Smooth muscle cell of the coronary artery (primary cell): ENCODE measurements around the gene RABGAP1. TPM values are rescaled to one million over a fixed set of nuclear protein-coding genes. Genes with fewer than 3 reads are reported as not detected.

Source experiments
- total RNA-seq: library from RNA; depleted of rRNA; stranded (reverse); fragments of >200 nt; gene quantifications from 2 replicates; pipeline ENCODE4 v1.2.3, GENCODE V29; 2014; ENCODE audit warnings: low replicate concordance

RABGAP1 gene
- total RNA-seq, result 30.7 and 37.9 TPM in 2 replicates

DNA sequence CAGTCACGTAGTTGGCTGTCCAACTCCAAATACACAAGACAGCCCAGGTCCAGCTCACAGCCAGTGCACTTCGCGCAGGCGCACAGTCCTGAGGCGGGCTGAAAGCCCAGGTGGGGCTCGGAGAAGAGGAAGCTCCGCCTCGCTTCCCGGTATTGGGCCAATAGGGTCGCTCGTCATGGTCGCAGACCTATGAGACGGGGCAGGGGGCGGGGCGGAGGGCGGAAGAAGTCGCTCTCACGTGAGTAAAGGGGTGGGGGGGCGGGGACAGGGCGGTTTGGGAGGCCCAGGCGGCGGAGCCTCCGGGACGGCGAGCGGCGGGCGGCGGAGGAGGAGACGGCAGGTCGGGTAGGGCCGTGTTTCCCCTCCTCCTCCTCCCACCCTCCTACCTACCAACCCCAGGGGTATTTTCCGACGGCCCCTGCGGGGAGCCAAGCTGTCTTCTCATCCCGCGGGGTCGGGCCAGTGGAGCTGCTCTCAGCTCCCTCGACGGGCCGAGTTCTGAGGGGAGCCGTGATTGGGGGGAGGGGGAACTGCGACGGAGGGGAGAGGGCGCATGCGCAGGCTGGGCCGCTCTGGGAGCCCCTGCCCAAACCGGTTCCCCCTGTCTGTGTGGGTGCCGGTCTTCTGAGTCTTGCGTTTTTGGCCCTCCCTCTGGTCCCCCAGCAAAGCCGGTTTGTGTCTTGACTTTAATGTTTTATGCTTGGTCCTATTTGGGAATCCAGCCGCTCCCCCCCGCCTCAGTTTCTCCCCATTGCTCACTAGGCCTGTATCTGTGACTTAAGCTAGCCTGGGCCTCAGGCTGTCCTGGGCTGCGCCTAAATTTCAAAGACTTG, at the start of gene RABGAP1:
TSS of gene RABGAP1 (plus strand) at position 272 of the 833 bp plus-strand sequence. CDS start 16,040 bp downstream, outside the sequence.

DNA sequence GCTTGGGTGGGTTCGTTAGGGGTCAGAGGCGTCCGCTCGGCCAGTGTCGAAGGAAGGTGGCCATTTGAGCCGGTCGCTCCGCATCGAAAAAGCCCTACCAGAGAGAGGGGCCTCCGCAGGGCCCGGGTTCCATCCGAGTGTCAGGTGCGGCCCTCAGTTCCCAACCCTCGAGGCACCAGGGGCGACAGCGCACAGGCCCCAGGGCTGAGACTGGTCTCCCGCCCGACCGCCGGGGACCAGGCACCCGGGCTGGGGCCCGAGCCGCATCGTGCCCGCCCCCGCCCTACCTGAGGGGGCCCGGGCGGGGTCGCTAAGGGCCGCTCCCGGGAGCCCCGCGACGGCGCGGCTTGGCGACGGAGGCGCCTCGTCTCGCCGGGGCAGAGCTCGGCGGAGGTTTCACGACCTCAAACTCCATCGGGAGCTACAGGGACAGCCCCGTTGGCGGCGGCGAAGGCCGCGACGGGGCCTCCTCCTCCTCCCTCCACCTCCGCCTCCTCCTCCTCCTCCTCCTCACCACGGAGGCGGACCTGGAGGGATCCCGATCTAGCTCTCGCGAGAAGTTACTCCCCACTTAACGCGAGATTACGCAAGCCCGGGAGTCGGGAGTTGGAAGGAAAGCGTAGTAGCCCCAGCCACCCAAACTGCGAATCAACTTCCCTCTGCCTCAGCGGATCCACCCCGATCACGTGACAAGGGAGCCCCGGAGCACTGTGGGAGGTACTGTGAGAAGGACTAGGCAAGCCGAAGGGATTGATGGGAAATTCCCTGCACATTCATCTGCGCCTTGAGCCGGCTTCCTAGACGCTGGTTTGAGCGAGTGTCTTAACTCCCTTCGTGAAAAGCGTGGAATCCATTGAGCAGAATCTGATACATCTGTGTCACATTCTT, 35.8 kb upstream of the RABGAP1 start, which contains the start of gene RC3H2:
TSS of gene RC3H2 (minus strand) at position 537 of the 888 bp plus-strand sequence. CDS start 7,850 bp downstream, outside the sequence.

DNA sequence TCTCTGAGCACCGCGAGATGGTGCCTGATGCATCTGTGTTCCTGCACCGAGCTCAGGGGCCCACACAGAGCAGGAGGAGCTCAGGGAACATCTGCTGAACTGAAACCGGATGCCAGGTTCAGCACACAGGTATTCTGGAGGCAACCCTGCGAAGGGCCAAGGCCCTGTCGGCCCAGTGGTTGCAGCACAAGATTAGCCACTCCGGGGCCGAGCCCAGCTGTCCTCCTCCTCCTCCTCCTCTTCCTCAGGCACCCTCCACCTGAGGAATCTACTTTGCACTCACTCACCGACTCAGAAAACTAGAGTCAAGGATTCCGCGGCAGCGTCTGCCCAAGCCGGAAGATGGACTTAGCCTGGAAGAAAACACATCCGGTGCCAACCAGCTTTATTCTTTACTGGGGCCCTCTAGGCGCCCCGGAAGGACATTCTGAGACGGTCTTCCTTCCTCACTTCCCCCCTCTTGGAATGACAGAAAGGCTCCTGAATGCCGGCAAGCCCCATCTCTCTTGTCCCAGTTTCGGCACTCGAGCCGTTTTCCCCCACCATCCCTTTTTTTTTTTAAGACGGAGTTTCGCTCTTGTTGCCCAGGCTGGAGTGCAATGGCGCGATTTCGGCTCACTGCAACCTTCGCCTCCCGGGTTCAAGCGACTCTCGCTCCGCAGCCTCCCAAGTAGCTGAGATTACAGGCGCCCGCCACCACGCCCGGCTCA, 27.7 kb upstream of the RABGAP1 start, which contains the start of gene ZBTB6:
TSS of gene ZBTB6 (minus strand) at position 360 of the 710 bp plus-strand sequence. CDS start 1,251 bp downstream, outside the sequence.

DNA sequence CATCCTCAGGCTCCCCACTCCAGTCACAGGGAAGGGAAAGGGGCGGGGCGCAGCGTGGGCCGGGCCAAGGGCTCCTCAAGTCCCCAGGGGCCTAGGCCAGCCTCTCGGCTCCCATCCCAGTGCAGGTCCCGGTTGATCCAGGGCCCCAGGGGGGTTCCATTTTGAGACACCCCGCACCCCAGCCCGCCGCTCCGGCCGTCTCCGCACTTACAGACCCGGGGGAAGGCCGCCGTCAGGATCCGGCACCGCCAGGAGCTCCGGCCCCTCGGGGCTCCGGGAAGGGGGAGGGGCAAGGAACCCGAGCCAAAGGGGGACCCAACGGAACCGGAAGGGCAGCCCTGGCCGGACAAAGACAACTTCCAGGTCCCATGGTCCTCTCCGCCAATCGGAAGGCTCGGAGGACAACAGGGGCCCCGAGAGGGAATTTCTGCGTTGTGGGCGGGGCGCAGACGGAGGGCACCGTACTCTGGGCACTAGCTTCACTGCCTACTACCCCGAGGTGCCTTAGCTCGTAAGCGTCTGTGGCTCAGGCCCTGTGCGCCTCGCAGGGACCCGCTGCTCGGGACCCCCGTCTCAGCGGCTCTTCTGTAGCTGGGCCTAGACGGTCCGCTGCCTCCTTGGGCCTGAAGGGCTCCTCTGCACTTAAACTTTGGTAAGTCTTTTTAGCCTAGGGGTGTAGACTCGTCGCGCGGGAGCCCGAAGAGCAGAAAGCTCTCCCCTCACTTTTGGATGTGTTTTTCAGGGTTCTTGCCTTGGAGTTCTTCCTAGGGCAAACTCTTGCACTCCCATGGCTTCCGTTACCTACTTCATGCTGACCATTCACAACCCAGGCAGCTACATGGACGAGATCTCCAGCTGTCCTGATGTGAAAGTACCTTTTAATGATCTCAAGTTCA, 9.3 kb upstream of the RABGAP1 start, which contains the start of gene ZBTB26:
TSS of gene ZBTB26 (minus strand) at position 287 of the 896 bp plus-strand sequence. CDS start 11,578 bp downstream, outside the sequence.

DNA sequence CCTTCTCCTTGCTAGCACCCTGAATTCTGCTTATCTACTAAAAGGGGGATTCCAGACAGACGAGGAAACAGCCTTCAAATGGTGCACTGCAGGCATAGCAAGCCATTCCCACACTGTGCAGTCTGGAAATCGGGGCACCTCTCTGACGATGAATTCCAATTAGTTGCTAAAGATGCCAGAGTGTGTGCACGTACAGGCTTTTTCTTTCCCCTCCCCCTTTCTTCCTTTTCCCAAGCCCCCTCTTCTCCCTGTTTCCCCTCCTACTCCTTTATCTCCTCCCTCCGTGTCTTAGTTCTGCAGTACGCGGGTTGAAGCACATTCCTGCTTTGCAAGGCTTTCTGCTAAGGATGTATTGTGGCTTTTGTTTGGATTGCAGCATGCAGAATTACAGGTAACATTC, 92.5 kb downstream of the RABGAP1 start, which contains the start of gene GPR21:
TSS of gene GPR21 (plus strand) at position 316 of the 400 bp plus-strand sequence. CDS start 900 bp downstream, outside the sequence.

Other genes with a start within 250 kb of the RABGAP1 start
- not detected in 2 replicates for gene OR1L4, start 217.0 kb upstream of the RABGAP1 start, total RNA-seq
- 0.23 TPM in 1 of 2 replicates, not detected in the other for gene OR1L6, start 198.7 kb upstream of the RABGAP1 start, total RNA-seq
- gene OR5C1, start 152.1 kb upstream of the RABGAP1 start, total RNA-seq, result not detected in 2 replicates
- gene OR1K1, start 140.9 kb upstream of the RABGAP1 start, total RNA-seq, result not detected in 2 replicates
- gene PDCL, start 112.4 kb upstream of the RABGAP1 start, total RNA-seq, result 41.3 and 79.8 TPM in 2 replicates
- gene RC3H2, start 35.7 kb upstream of the RABGAP1 start, total RNA-seq, result 33.3 and 38.3 TPM in 2 replicates
- 4.8 and 11.0 TPM in 2 replicates for gene ZBTB6, start 27.7 kb upstream of the RABGAP1 start, total RNA-seq
- gene ZBTB26, start 9.5 kb upstream of the RABGAP1 start, total RNA-seq, result 1.4 and 1.8 TPM in 2 replicates
- 0.83 and 2.6 TPM in 2 replicates for gene GPR21, start 92.6 kb downstream of the RABGAP1 start, total RNA-seq